Omental fat pad (tissue), 4 donors: ENCODE measurements around the gene GRIN1. TPM values are rescaled to one million over a fixed set of nuclear protein-coding genes. Genes with fewer than 3 reads are reported as not detected.

Source experiments
- ATAC-seq: fragments of 150-250 bp; one replicate; pipeline ENCODE4 v1.9.1; 2016; ENCODE audit warnings: mild to moderate bottlenecking, moderate library complexity; ENCODE audit not compliant: low FRiP score
- DNase-seq: peaks from one replicate; pipeline ENCODE4 v3.0.0-alpha.2; 2019; ENCODE audit warnings: low spot score
- CTCF ChIP-seq, 3 donors: fragments of 450-650 bp; IDR thresholded peaks; one replicate each; pipeline ENCODE4 v1.5.1; 2016 to 2017; ENCODE audit warnings: antibody characterized with exemption in 3 of 3, mild to moderate bottlenecking in 3 of 3, moderate library complexity in 2 of 3
- total RNA-seq, 4 donors: library from RNA; depleted of rRNA; stranded (reverse); fragments of >200 nt; gene quantifications; one replicate each; pipeline ENCODE4 v1.1.0, GENCODE V29; 2016

The GRIN1 gene
- total RNA-seq, 4 donors from 2014 or later: not detected

GRCh38 chr9:137174722-137175293 lies 35.9 kb downstream of the GRIN1 start:
- no peak for TF ChIP-seq CTCF (IDR thresholded peaks at IDR 0.05)
- DNase-seq (no peak), ATAC-seq (no peak)

GRCh38 chr9:137175345-137175961 lies 36.5 kb downstream of the GRIN1 start:
- ATAC-seq: no peak
- no peak for DNase-seq
- no peak for TF ChIP-seq CTCF (IDR thresholded peaks at IDR 0.05)

GRCh38 chr9:137176302-137177182 lies 37.6 kb downstream of the GRIN1 start:
- TF ChIP-seq CTCF (IDR thresholded peaks at IDR 0.05): no peak
- no peak for DNase-seq
- ATAC-seq: no peak

- ATAC-seq (no peak), DNase-seq (no peak)
- no peak for TF ChIP-seq CTCF (IDR thresholded peaks at IDR 0.05)
Observed at GRCh38 chr9:137178201-137178938, 39.4 kb downstream of the GRIN1 start.

- DNase-seq: no peak
- ATAC-seq: no peak
- TF ChIP-seq CTCF (IDR thresholded peaks at IDR 0.05): no peak
Observed at GRCh38 chr9:137178939-137179630, 40.1 kb downstream of the GRIN1 start.

GRCh38 chr9:137179761-137180160 lies 40.8 kb downstream of the GRIN1 start:
- no peak for TF ChIP-seq CTCF (IDR thresholded peaks at IDR 0.05)
- no peak for DNase-seq
- no peak for ATAC-seq
